ENCODE data around the gene EGFL8.
A peak's percentile ranks its signal among the peaks of the same experiment; 100 is the strongest.

Gene EGFL8

GRCh38 chr6:32127717-32128592 lies 36.4 kb upstream of the EGFL8 start, which contains the start of gene ATF6B:
ATF6B (minus strand) TSS chr6:32128246; CDS start chr6:32128207, 39 bp downstream.
- H3K27ac ChIP-seq (ENCODE audit: low read depth, low read length): peak within 1 kb of the TSS; percentile 76
- H3K9me3 ChIP-seq (ENCODE audit: control insufficient read depth in 1 of 2, low read length in 2 of 2): no peaks in the 10 kb centered on the region
- H3K4me1 ChIP-seq (ENCODE audit: control insufficient read depth in 1 of 2, insufficient read depth in 2 of 2, low read length in 2 of 2): peaks cover 20 to 25% of the 10 kb centered on the region in 2 donors
- peaks cover 6 to 22% of the 10 kb centered on the region in 2 donors for H3K36me3 ChIP-seq (ENCODE audit: control insufficient read depth in 1 of 2, insufficient read depth in 2 of 2, low read length in 2 of 2)
- H3K27me3 ChIP-seq (ENCODE audit: control insufficient read depth in 1 of 2, insufficient read depth in 2 of 2, low read length in 2 of 2): no peaks in the 10 kb centered on the region
- peak within 1 kb of the TSS; percentile 88 to 90 for H3K4me3 ChIP-seq (ENCODE audit: low read depth in 1 of 2, low read length in 2 of 2)
- H3K9ac ChIP-seq (ENCODE audit: low read depth in 1 of 2, low read length in 2 of 2): peak within 1 kb of the TSS; percentile 79 to 88

- no peaks in the 10 kb centered on the region for H3K9me3 ChIP-seq (ENCODE audit: control insufficient read depth in 1 of 2, low read length in 2 of 2)
Observed at GRCh38 chr6:32128751-32129296, 35.6 kb upstream of the EGFL8 start.

GRCh38 chr6:32129297-32130088 lies 34.9 kb upstream of the EGFL8 start:
- peaks cover 6 to 10% of the 10 kb centered on the region in 2 donors for H3K36me3 ChIP-seq (ENCODE audit: control insufficient read depth in 1 of 2, insufficient read depth in 2 of 2, low read length in 2 of 2)
- no peaks in the 10 kb centered on the region for H3K9me3 ChIP-seq (ENCODE audit: control insufficient read depth in 1 of 2, low read length in 2 of 2)
- peak overlapping the region; percentile 79 to 81 for H3K4me3 ChIP-seq (ENCODE audit: low read depth in 1 of 2, low read length in 2 of 2)
- H3K9ac ChIP-seq (ENCODE audit: low read depth in 1 of 2, low read length in 2 of 2): peak overlapping the region; percentile 40 to 52
- H3K27ac ChIP-seq (ENCODE audit: low read depth, low read length): peak overlapping the region; percentile 87
- peaks cover 20 to 25% of the 10 kb centered on the region in 2 donors for H3K4me1 ChIP-seq (ENCODE audit: control insufficient read depth in 1 of 2, insufficient read depth in 2 of 2, low read length in 2 of 2)
- no peaks in the 10 kb centered on the region for H3K27me3 ChIP-seq (ENCODE audit: control insufficient read depth in 1 of 2, insufficient read depth in 2 of 2, low read length in 2 of 2)

More at GRCh38 chr6:32128751-32129296, 35.6 kb upstream of the EGFL8 start:
- Histone ChIP-seq H3K4me1 (ENCODE audit: control insufficient read depth in 1 of 2, insufficient read depth in 2 of 2, low read length in 2 of 2) (peaks cover 20 to 25% of the 10 kb centered on the region in 2 donors), H3K9ac (ENCODE audit: low read depth in 1 of 2, low read length in 2 of 2) (peak overlapping the region in 1 of 2 donors; percentile 52), H3K27ac (ENCODE audit: low read depth, low read length) (no peak overlapping the region), H3K27me3 (ENCODE audit: control insufficient read depth in 1 of 2, insufficient read depth in 2 of 2, low read length in 2 of 2) (no peaks in the 10 kb centered on the region), H3K4me3 (ENCODE audit: low read depth in 1 of 2, low read length in 2 of 2) (peak overlapping the region; percentile 79 to 81), H3K36me3 (ENCODE audit: control insufficient read depth in 1 of 2, insufficient read depth in 2 of 2, low read length in 2 of 2) (peaks cover 6 to 15% of the 10 kb centered on the region in 2 donors)

- Histone ChIP-seq H3K9me3 (ENCODE audit: control insufficient read depth in 1 of 2, low read length in 2 of 2) (no peaks in the 10 kb centered on the region), H3K36me3 (ENCODE audit: control insufficient read depth in 1 of 2, insufficient read depth in 2 of 2, low read length in 2 of 2) (no peaks in the 10 kb centered on the region), H3K4me3 (ENCODE audit: low read depth in 1 of 2, low read length in 2 of 2) (no peak overlapping the region), H3K27me3 (ENCODE audit: control insufficient read depth in 1 of 2, insufficient read depth in 2 of 2, low read length in 2 of 2) (no peaks in the 10 kb centered on the region), H3K9ac (ENCODE audit: low read depth in 1 of 2, low read length in 2 of 2) (no peak overlapping the region), H3K27ac (ENCODE audit: low read depth, low read length) (no peak overlapping the region), H3K4me1 (ENCODE audit: control insufficient read depth in 1 of 2, insufficient read depth in 2 of 2, low read length in 2 of 2) (peaks cover 20 to 25% of the 10 kb centered on the region in 2 donors)
Observed at GRCh38 chr6:32131439-32131948, 32.9 kb upstream of the EGFL8 start.

- Histone ChIP-seq H3K9ac (ENCODE audit: low read depth in 1 of 2, low read length in 2 of 2) (no peak overlapping the region), H3K9me3 (ENCODE audit: control insufficient read depth in 1 of 2, low read length in 2 of 2) (no peaks in the 10 kb centered on the region), H3K4me1 (ENCODE audit: control insufficient read depth in 1 of 2, insufficient read depth in 2 of 2, low read length in 2 of 2) (peaks cover 15 to 21% of the 10 kb centered on the region in 2 donors), H3K36me3 (ENCODE audit: control insufficient read depth in 1 of 2, insufficient read depth in 2 of 2, low read length in 2 of 2) (no peaks in the 10 kb centered on the region), H3K4me3 (ENCODE audit: low read depth in 1 of 2, low read length in 2 of 2) (no peak overlapping the region), H3K27ac (ENCODE audit: low read depth, low read length) (no peak overlapping the region), H3K27me3 (ENCODE audit: control insufficient read depth in 1 of 2, insufficient read depth in 2 of 2, low read length in 2 of 2) (no peaks in the 10 kb centered on the region)
Observed at GRCh38 chr6:32132110-32132509, 32.3 kb upstream of the EGFL8 start.

- peaks cover 6 to 11% of the 10 kb centered on the region in 2 donors for H3K4me1 ChIP-seq (ENCODE audit: control insufficient read depth in 1 of 2, insufficient read depth in 2 of 2, low read length in 2 of 2)
- no peak overlapping the region for H3K9ac ChIP-seq (ENCODE audit: low read depth in 1 of 2, low read length in 2 of 2)
- no peaks in the 10 kb centered on the region for H3K9me3 ChIP-seq (ENCODE audit: control insufficient read depth in 1 of 2, low read length in 2 of 2)
- no peak overlapping the region for H3K27ac ChIP-seq (ENCODE audit: low read depth, low read length)
- no peaks in the 10 kb centered on the region for H3K27me3 ChIP-seq (ENCODE audit: control insufficient read depth in 1 of 2, insufficient read depth in 2 of 2, low read length in 2 of 2)
- H3K36me3 ChIP-seq (ENCODE audit: control insufficient read depth in 1 of 2, insufficient read depth in 2 of 2, low read length in 2 of 2): no peaks in the 10 kb centered on the region
- H3K4me3 ChIP-seq (ENCODE audit: low read depth in 1 of 2, low read length in 2 of 2): no peak overlapping the region
Observed at GRCh38 chr6:32133786-32134185, 30.6 kb upstream of the EGFL8 start.

GRCh38 chr6:32137454-32137853 lies 26.9 kb upstream of the EGFL8 start:
- H3K27me3 ChIP-seq (ENCODE audit: control insufficient read depth in 1 of 2, insufficient read depth in 2 of 2, low read length in 2 of 2): no peaks in the 10 kb centered on the region
- no peaks in the 10 kb centered on the region for H3K9me3 ChIP-seq (ENCODE audit: control insufficient read depth in 1 of 2, low read length in 2 of 2)
- H3K9ac ChIP-seq (ENCODE audit: low read depth in 1 of 2, low read length in 2 of 2): no peak overlapping the region
- H3K36me3 ChIP-seq (ENCODE audit: control insufficient read depth in 1 of 2, insufficient read depth in 2 of 2, low read length in 2 of 2): no peaks in the 10 kb centered on the region
- no peak overlapping the region for H3K27ac ChIP-seq (ENCODE audit: low read depth, low read length)
- peaks cover 0 to 12% of the 10 kb centered on the region in 2 donors for H3K4me1 ChIP-seq (ENCODE audit: control insufficient read depth in 1 of 2, insufficient read depth in 2 of 2, low read length in 2 of 2)
- no peak overlapping the region for H3K4me3 ChIP-seq (ENCODE audit: low read depth in 1 of 2, low read length in 2 of 2)

- Histone ChIP-seq H3K9ac (ENCODE audit: low read depth in 1 of 2, low read length in 2 of 2) (no peak overlapping the region), H3K27me3 (ENCODE audit: control insufficient read depth in 1 of 2, insufficient read depth in 2 of 2, low read length in 2 of 2) (no peaks in the 10 kb centered on the region), H3K27ac (ENCODE audit: low read depth, low read length) (no peak overlapping the region), H3K9me3 (ENCODE audit: control insufficient read depth in 1 of 2, low read length in 2 of 2) (no peaks in the 10 kb centered on the region), H3K36me3 (ENCODE audit: control insufficient read depth in 1 of 2, insufficient read depth in 2 of 2, low read length in 2 of 2) (no peaks in the 10 kb centered on the region), H3K4me1 (ENCODE audit: control insufficient read depth in 1 of 2, insufficient read depth in 2 of 2, low read length in 2 of 2) (peaks cover 0 to 16% of the 10 kb centered on the region in 2 donors), H3K4me3 (ENCODE audit: low read depth in 1 of 2, low read length in 2 of 2) (no peak overlapping the region)
Observed at GRCh38 chr6:32139590-32139989, 24.8 kb upstream of the EGFL8 start.

GRCh38 chr6:32140420-32141046 lies 23.9 kb upstream of the EGFL8 start:
- no peak overlapping the region for H3K27ac ChIP-seq (ENCODE audit: low read depth, low read length)
- no peak overlapping the region for H3K9ac ChIP-seq (ENCODE audit: low read depth in 1 of 2, low read length in 2 of 2)
- no peaks in the 10 kb centered on the region for H3K9me3 ChIP-seq (ENCODE audit: control insufficient read depth in 1 of 2, low read length in 2 of 2)
- peaks cover 0 to 16% of the 10 kb centered on the region in 2 donors for H3K4me1 ChIP-seq (ENCODE audit: control insufficient read depth in 1 of 2, insufficient read depth in 2 of 2, low read length in 2 of 2)
- no peaks in the 10 kb centered on the region for H3K36me3 ChIP-seq (ENCODE audit: control insufficient read depth in 1 of 2, insufficient read depth in 2 of 2, low read length in 2 of 2)
- no peaks in the 10 kb centered on the region for H3K27me3 ChIP-seq (ENCODE audit: control insufficient read depth in 1 of 2, insufficient read depth in 2 of 2, low read length in 2 of 2)
- no peak overlapping the region for H3K4me3 ChIP-seq (ENCODE audit: low read depth in 1 of 2, low read length in 2 of 2)

Measured in duodenal mucosa (tissue), 2 donors.